Activated CD8-positive, alpha-beta memory T cell treated with anti-CD3 and anti-CD28 coated beads, Interleukin-2, amount 50 U/mL, for 4 hours (primary cell): ENCODE results near the gene SLC24A5.

Source experiments
- DNase-seq: peaks from one replicate; pipeline ENCODE4 v3.0.0-alpha.2; 2020

Gene SLC24A5

DNA sequence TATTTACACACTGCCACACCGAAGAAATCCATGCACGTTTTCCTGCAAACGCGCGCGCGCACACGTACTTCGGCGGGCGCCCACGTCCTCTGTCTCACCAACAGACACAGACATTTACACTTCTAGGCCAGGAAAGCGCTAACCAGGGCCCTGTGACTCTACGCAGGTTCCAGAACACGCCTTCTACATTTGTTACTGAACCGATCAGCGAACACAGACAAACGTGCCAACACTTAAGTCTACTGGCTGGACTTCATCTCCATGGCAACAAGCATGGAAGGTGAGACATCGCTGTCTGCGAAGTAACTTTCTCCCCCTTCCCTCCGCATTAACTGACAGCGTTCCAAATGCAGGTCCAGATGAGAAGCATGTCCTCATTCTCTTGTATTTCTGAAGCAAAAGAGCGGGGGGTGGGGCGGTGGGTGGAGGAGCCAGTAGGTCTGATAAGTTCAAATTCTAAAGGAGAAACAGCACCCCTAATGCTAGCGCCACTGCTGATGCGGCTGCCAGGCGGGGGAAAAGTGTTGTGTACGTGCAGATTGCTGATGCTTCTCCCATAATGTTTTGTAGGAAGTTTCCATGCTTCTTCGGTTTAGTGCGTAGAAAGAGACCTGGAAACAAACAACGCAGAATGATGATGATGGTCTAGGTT is 70.9 kb downstream of the SLC24A5 start, which contains the start of gene CTXN2:
Gene CTXN2 (plus strand): TSS at position 92 of the 652 bp plus-strand sequence. CDS start 9,636 bp downstream, outside the sequence.
- DNase-seq = no peak
